Hematopoietic multipotent progenitor cell treated with erythropoietin and hydrocortisone succinate and interleukin-3 and kit ligand, for 17 days (in vitro differentiated cells): Measurements from ENCODE around the gene CFAP97D1.

Experiments used
- DNase-seq: peaks from one replicate; pipeline ENCODE4 v3.0.0-alpha.2; 2015; ENCODE audit warnings: low spot score

The CFAP97D1 gene

DNA sequence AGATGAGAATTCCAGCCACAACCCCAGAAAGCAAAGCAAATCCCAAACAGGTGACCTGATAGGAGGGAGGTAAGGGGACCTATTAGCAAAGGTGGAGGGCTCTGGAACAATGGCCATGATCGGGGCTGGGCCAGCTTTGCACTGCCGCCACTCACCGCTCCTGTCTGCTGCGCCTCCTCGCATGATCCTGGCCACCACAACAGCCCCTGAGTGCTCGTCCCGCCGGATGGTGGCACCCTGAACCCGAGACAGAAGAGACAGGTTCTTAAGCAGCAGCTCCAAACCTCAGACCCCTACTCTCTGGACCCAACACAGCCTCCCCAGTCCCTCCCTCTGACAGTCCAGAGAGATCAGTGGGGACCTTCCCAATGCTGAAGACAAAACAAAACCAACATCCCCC, 47.4 kb downstream of the CFAP97D1 start:
- DNase-seq, result no peak

DNA sequence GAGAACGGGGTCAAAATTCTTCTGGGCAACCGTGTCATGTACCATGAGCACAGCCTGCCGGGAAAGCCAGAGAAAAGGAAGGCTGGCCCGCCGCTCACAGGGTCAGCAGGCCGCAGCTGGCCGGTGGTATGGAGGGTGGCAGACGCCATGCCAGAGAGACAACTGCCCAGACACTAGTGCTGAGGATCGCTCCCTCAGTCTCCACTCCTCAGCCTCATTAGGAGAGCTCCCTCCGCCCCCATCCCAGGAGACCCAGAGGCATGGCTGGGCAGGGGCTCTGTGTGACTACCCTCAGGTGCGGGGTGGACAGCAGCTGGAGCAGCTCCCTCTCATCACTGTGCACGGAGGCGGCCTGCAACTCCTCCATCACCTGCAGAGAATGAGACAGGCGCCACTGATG, 49.5 kb downstream of the CFAP97D1 start:
- no peak for DNase-seq

DNA sequence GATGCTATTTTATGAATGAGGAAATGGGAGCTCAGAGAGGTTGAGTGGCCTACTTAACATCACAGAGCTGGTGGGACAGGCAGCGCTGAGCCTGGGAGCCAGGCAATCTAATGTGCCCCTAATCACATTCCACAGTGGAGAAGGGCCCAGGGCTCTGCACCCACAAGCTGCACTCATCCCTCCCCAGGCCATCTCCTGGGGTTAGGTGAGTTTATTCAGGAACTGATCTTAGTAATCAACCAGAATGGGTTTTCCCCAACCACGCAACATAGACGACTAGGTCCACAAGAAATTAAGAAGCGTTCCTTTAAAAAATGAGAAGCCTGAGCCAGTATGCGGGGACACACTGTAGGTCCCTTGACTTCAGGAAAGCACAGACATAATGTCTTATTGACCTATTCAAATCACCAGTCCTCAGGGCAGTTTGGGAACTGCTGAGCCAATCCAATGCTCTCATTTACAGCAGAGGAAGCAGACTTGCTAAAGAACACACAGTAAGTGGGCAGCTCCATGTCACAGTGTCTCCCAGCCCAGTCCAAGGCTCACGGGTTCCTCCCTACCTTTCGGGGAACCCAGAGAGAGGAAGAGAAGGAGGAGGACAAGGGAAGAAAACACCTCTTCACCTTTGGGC, 50.4 kb downstream of the CFAP97D1 start:
- no peak for DNase-seq

DNA sequence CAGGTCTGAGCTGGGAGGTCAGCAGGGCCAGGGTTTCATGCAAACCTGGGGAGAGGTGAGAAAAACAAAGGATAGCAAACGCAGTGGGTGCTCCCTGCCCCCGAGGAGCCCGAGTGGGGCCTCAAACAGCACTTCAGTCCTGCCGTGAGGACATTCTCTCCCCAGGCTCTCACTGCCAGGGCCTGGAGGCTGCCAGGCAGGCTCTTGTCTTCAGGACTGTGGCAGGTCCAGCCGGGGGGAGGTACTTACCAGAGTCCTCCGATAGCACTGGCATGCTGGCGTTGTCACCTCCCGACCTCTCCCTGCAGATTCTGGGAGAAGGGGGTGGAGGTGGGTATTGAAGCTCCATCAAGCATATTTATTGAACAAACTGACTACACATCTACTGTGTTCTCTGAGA, 51.4 kb downstream of the CFAP97D1 start:
- no peak for DNase-seq

DNA sequence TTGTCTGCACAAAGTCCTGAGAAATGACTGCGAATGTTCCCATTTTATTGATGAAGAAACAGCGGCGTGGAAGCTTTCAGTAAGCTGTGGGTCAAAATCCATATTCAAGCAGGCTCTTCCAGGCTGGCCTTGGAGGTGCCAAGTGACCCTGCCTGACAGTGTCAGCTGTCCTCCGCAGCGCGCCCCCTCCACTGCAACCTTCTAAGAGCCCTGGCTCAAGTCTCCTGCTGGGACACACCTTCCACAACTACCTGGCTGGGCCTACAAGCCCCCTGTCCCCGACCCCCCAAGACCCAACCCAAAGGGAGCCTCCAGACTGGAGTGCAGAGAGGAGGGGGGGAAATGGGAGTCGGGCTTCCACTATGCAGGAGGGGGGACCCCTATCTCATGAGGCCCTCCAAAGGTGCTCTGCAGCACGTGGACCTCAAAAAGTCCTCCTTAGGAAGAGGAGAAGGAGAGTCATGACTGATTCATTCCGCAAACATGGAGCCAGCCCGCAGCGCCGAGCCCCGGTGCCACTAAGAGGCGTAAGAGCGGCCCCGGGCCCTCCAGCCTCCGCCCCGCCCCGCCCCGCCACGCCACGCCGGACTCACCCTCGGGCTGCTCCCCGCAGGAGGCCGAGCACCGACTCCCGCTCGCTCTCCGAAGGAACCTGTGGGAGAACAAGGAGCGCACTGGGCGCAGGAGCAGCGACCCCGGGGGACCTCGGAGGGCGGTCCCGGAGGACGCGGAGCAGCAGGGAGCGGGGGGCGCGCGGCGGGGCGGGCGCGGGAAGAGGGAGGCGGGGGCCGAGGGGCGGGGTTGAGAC, 52.1 kb downstream of the CFAP97D1 start:
- no peak for DNase-seq

DNA sequence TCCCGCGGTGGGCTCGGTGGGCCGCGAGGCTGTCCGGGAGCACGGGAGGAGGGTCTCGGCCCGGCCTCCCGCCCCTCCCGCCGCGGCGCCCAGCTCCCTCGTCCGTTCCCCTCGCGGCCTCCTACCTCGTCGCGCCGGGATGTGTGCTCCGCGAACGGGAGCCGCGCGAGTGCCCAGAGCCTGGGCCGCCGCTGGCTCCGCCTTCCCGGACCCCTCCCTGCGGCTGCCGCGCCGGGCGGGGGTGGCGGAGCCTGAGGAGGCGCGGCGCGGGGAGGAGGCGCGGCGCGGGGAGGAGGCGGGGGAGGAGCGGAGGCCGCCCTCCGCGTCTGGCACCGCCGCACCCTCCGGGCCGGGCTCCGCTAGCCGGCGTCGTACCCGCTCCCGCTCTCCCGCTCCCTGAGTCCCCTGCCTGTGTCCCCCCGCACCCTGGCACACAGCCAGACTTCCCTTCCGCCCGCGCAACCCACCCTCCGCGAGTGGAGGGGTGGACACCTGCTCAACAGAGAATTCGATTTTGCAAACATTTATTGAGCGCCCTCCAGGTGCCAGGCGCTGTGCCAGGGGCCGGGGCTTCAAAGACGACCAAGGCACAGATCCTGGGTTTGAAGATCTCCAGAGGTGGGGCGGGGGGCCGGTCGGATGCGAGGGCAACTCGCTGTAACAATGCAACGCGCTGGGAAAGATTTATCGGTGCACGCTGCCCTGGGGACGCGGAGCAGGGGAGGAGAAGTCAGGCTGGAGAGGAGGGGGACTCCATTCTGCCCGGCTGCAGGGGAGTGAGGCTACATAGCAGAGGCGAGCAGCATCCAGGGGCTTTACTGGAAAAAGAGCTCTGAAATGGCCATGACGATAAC, 53.0 kb downstream of the CFAP97D1 start, which contains the start of gene MPP3:
Gene MPP3 (minus strand): TSS at position 171 of the 854 bp plus-strand sequence. CDS start 1,240 bp downstream, outside the sequence.
- DNase-seq, result no peak

DNA sequence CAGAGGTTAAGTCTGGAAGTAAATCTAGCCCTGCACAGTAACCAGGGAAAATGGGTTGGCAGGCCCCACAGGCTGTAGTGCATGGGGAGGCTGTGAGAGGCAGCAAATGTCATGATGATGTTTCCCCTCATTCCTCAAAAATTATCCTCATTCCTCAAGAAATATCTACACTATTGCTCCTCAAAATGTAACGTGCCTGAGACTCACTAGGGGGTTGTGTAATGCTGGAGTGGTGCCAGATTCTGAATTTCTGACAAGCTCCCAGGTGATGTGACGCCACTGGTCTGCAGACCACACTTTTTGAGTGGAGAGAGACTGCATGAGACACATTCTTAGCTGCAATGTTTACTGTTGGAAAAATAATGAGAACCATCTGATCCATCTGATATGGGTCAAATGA, 53.9 kb downstream of the CFAP97D1 start:
- no peak for DNase-seq
